HCT116 (cell line): ENCODE data around the gene KCNK4. TPM values are rescaled to one million over a fixed set of nuclear protein-coding genes. Genes with fewer than 3 reads are reported as not detected.

ENCODE experiments used
- ATAC-seq: fragments of 200-7000 bp; cut with Tn5 transposase; 2 replicates; pipeline ENCODE4 v1.9.1; 2020; ENCODE audit warnings: mild to moderate bottlenecking, moderate library complexity
- BruUV-seq: library from RNA; stranded (reverse); fragments of 400-500 nt; replicated peaks from 2 replicates; lab custom pipeline; 2021; lab: Mats Ljungman, UMichigan
- CTCF ChIA-PET: fragments of 300-600 bp; sonication (Branson Sonifier 250); formaldehyde crosslinking; loops from one replicate; lab custom pipeline; 2021; ENCODE audit warnings: antibody characterized with exemption; lab: Charles Lee
- POLR2A ChIA-PET: fragments of 300-600, 350-600 bp; sonication (Branson Sonifier 250); formaldehyde crosslinking; loops from one replicate; lab custom pipeline; 2021; ENCODE audit warnings: antibody characterized with exemption; lab: Charles Lee
- RAD21 ChIA-PET, 2 experiments: fragments of 300-600 bp; sonication (Branson Sonifier 250); formaldehyde crosslinking; loops; one replicate each; lab custom pipeline; 2023; ENCODE audit warnings: low total read pairs in 2 of 2; ENCODE audit not compliant: uncharacterized antibody in 2 of 2, unreplicated experiment in 2 of 2, low non-redundant PET in 1 of 2; lab: Charles Lee
- DNase-seq: peaks from one replicate; pipeline ENCODE4 v3.0.0-alpha.2; 2010; ENCODE audit warnings: low read depth, low spot score
- H2AFZ ChIP-seq: fragments of 200-600 bp; shearing (Covaris generic), sonication (generic); 2 replicates; pipeline ENCODE4 v1.6.1; 2017; ENCODE audit warnings: low read depth, mixed run types, mixed read lengths, antibody characterized with exemption, low read length; ENCODE audit not compliant: poor library complexity, severe bottlenecking
- H3K27ac ChIP-seq: 2 replicates; pipeline ENCODE4 v1.5.1; 2012; ENCODE audit warnings: low read depth, low read length
- H3K27me3 ChIP-seq: fragments of 200-600 bp; sonication (generic); 2 replicates; pipeline ENCODE4 v1.6.1; 2016; ENCODE audit warnings: mixed run types, low read length, mixed read lengths; ENCODE audit not compliant: insufficient read depth
- H3K36me3 ChIP-seq, 2 experiments: fragments of 200-500 bp in 1 of 2; fragments of 200-600 bp in 1 of 2; sonication (Bioruptor generic) in 1 of 2; sonication (generic) in 1 of 2; 2 replicates each; pipeline versions ENCODE4 v1.5.1 to v1.6.1; 2014 to 2016; ENCODE audit warnings: low read length in 2 of 2, inconsistent platforms in 1 of 2, mixed read lengths in 1 of 2, mixed run types in 1 of 2; ENCODE audit not compliant: insufficient read depth in 2 of 2, control insufficient read depth in 1 of 2
- H3K4me1 ChIP-seq, 2 experiments: fragments of 200-600 bp in 1 of 2; sonication (generic) in 1 of 2; 2 replicates each; pipeline versions ENCODE4 v1.5.1 to v1.6.1; 2012 to 2017; ENCODE audit warnings: low read length in 2 of 2, inconsistent platforms in 1 of 2, mild to moderate bottlenecking in 1 of 2, mixed read lengths in 1 of 2, mixed run types in 1 of 2, moderate library complexity in 1 of 2; ENCODE audit not compliant: insufficient read depth in 2 of 2, control insufficient read depth in 1 of 2
- H3K4me2 ChIP-seq: fragments of 200-600 bp; sonication (generic); 2 replicates; pipeline ENCODE4 v1.6.1; 2017; ENCODE audit warnings: mixed run types, low read length, mixed read lengths
- H3K4me3 ChIP-seq, 2 experiments: fragments of 200-600 bp in 1 of 2; sonication (generic) in 1 of 2; replicated peaks in 1 of 2; 2 replicates each; pipeline ENCODE4 v1.5.1; 2011 to 2016; ENCODE audit warnings: low read length in 2 of 2, control low read depth in 1 of 2, low read depth in 1 of 2, mild to moderate bottlenecking in 1 of 2, mixed read lengths in 1 of 2, mixed run types in 1 of 2
- H3K79me2 ChIP-seq: fragments of 200-600 bp; sonication (generic); 2 replicates; pipeline ENCODE4 v1.6.1; 2017; ENCODE audit warnings: mild to moderate bottlenecking, mixed run types, low read length, moderate library complexity, mixed read lengths; ENCODE audit not compliant: insufficient read depth
- H3K9ac ChIP-seq: fragments of 200-600 bp; sonication (generic); 2 replicates; pipeline ENCODE4 v1.6.1; 2016; ENCODE audit warnings: low read length, mixed read lengths
- H3K9me2 ChIP-seq: fragments of 200-600 bp; sonication (generic), shearing (Covaris generic); 2 replicates; pipeline ENCODE4 v1.6.1; 2017; ENCODE audit warnings: mixed run types, mild to moderate bottlenecking, moderate library complexity; ENCODE audit not compliant: insufficient read depth
- H3K9me3 ChIP-seq, 2 experiments: fragments of 200-500 bp in 1 of 2; fragments of 200-600 bp in 1 of 2; sonication (Bioruptor generic) in 1 of 2; sonication (generic) in 1 of 2; 2 replicates each; pipeline ENCODE4 v1.6.1; 2014 to 2017; ENCODE audit warnings: low read length in 2 of 2, mixed read lengths in 2 of 2, inconsistent platforms in 1 of 2, low read depth in 1 of 2, mild to moderate bottlenecking in 1 of 2, mixed run types in 1 of 2, moderate library complexity in 1 of 2; ENCODE audit not compliant: control insufficient read depth in 1 of 2, insufficient read depth in 1 of 2
- H4K20me1 ChIP-seq: fragments of 200-600 bp; sonication (generic), shearing (Covaris generic); 2 replicates; pipeline ENCODE4 v1.6.1; 2017; ENCODE audit warnings: mixed run types, mild to moderate bottlenecking, moderate library complexity; ENCODE audit not compliant: insufficient read depth
- CTCF ChIP-seq, 3 experiments: fragments of 200-600 bp in 1 of 3; sonication (generic) in 1 of 3; IDR thresholded peaks in 2 of 3; conservative IDR thresholded peaks in 1 of 3; 2 replicates each; pipeline ENCODE4 v1.5.1; 2012 to 2017; ENCODE audit warnings: low read depth in 2 of 3, low read length in 2 of 3, antibody characterized with exemption in 1 of 3, borderline replicate concordance in 1 of 3, control low read depth in 1 of 3, mild to moderate bottlenecking in 1 of 3, mixed read lengths in 1 of 3, mixed run types in 1 of 3, moderate library complexity in 1 of 3; ENCODE audit not compliant: insufficient read depth in 1 of 3
- EGR1 ChIP-seq: IDR thresholded peaks from 2 replicates; pipeline ENCODE4 v1.6.1; 2012; ENCODE audit warnings: low read depth
- ELF1 ChIP-seq: IDR thresholded peaks from 2 replicates; pipeline ENCODE4 v1.6.1; 2012; ENCODE audit warnings: low read depth, borderline replicate concordance
- EZH2 ChIP-seq: fragments of 200-600 bp; sonication (generic); IDR thresholded peaks from 2 replicates; pipeline ENCODE4 v1.6.1; 2017; ENCODE audit warnings: antibody characterized with exemption, mixed run types
- POLR2A ChIP-seq: IDR thresholded peaks from 2 replicates; pipeline ENCODE4 v1.7.0; 2011; ENCODE audit warnings: borderline replicate concordance; ENCODE audit not compliant: insufficient read depth, insufficient read length; ENCODE audit errors: extremely low read depth
- POLR2AphosphoS5 ChIP-seq: IDR thresholded peaks from 2 replicates; pipeline ENCODE4 v1.6.1; 2011; ENCODE audit warnings: mild to moderate bottlenecking, low read depth, low read length, moderate library complexity
- TCF7L2 ChIP-seq: IDR thresholded peaks from 2 replicates; pipeline ENCODE4 v1.7.0; 2011; ENCODE audit warnings: borderline replicate concordance, inconsistent platforms; ENCODE audit not compliant: insufficient read depth, insufficient read length; ENCODE audit errors: extremely low read depth
- YY1 ChIP-seq: IDR thresholded peaks from 2 replicates; pipeline ENCODE4 v1.6.1; 2011; ENCODE audit warnings: low read length, low read depth, moderate library complexity, mild to moderate bottlenecking; ENCODE audit not compliant: insufficient replicate concordance; ENCODE audit errors: extremely low read depth
- ZBTB33 ChIP-seq: IDR thresholded peaks from 2 replicates; pipeline ENCODE4 v1.6.1; 2011; ENCODE audit warnings: mild to moderate bottlenecking, low read length, moderate library complexity; ENCODE audit not compliant: insufficient replicate concordance; ENCODE audit errors: extremely low read depth
- intact Hi-C: fragments of 100-400 bp; cut with micrococcal nuclease; formaldehyde crosslinking; loops from 2 replicates; pipeline ENCODE4 v1.10.0; 2022
- total RNA-seq: library from RNA; stranded (reverse); gene quantifications from one replicate; pipeline ENCODE4 v1.2.1, GENCODE V29; 2021; ENCODE audit not compliant: unreplicated experiment

The KCNK4 gene
- total RNA-seq, 1 experiment from 2014 or later, result not detected

GRCh38 chr11:64317325-64317960 lies 26.3 kb downstream of the KCNK4 start, which contains the start of gene TRMT112:
TSS of gene TRMT112 (minus strand) at chr11:64317559. CDS start at chr11:64317526, 33 bp downstream.
- intact Hi-C loops, result loop anchor here (1.0 kb wide), 3 partner anchors 14 to 42 kb away; partner anchors contain the start of gene RPS6KA4
- H3K79me2 ChIP-seq, result peaks cover 37% of the 10 kb centered on the region
- peak within 1 kb of the TSS; percentile 89 for H3K9ac ChIP-seq
- H3K9me2 ChIP-seq, result no peaks in the 10 kb centered on the region
- BruUV-seq, result no TSS peak
- H3K27me3 ChIP-seq, result no peaks in the 10 kb centered on the region
- H2AFZ ChIP-seq, result no peak within 1 kb of the TSS
- H3K4me3 ChIP-seq, result peak within 1 kb of the TSS; percentile 80 to 84
- POLR2A ChIA-PET, result interaction anchor here (0.6 to 3.0 kb wide), 26 partner anchors 10 to 1768 kb away, joined by 3 to 77 read pairs (median 6); partner anchors contain the start of genes CATSPERZ, ESRRA, FKBP2 and PLCB3
- ATAC-seq, result peak; percentile 76
- peaks cover 7 to 23% of the 10 kb centered on the region in 2 experiments; a peak in 2 of 4 replicates for H3K36me3 ChIP-seq
- H4K20me1 ChIP-seq, result no peaks in the 10 kb centered on the region
- peaks cover 22 to 56% of the 10 kb centered on the region in 2 experiments for H3K4me1 ChIP-seq
- RAD21 ChIA-PET, result interaction anchor here (0.6 to 2.6 kb wide), 14 partner anchors 12 to 132 kb away, joined by 3 to 29 read pairs (median 4); partner anchors contain the start of gene ESRRA (in 2 of the 2)
- TF ChIP-seq EZH2 (no peak), YY1 (peak; percentile 32), ZBTB33 (peak; percentile 52), CTCF (IDR thresholded peaks at IDR 0.05 in 2 of 3, conservative IDR thresholded peaks at IDR 0.05 in 1 of 3; ENCODE audit: borderline replicate concordance in 1 of 3, insufficient read depth in 1 of 3, low read depth in 2 of 3, low read length in 2 of 3) (no peak), POLR2AphosphoS5 (peak; percentile 83), TCF7L2 (peak; percentile 83), ELF1 (no peak), EGR1 (no peak), POLR2A (peak; percentile 70)
- DNase-seq, result peak; percentile 99
- H3K27ac ChIP-seq, result peak within 1 kb of the TSS; percentile 83
- H3K9me3 ChIP-seq, result no peaks in the 10 kb centered on the region
- CTCF ChIA-PET, result interaction anchor here (0.6 to 3.7 kb wide), 23 partner anchors 11 to 515 kb away, joined by 3 to 92 read pairs (median 5); partner anchors contain the start of genes BAD, ESRRA and FKBP2
- H3K4me2 ChIP-seq, result peak within 1 kb of the TSS; percentile 77
